GM12878 (cell line): ENCODE measurements around the gene SDF4. TPM values are rescaled to one million over a fixed set of nuclear protein-coding genes. Genes with fewer than 3 reads are reported as not detected.

Experiments used
- ATAC-seq: fragments of 200-7000 bp; cut with Tn5 transposase; 3 replicates; pipeline ENCODE4 v1.9.1; 2020; ENCODE audit warnings: mild to moderate bottlenecking, moderate library complexity
- BruUV-seq: library from RNA; stranded (reverse); fragments of 400-500 nt; replicated peaks from 2 replicates; lab custom pipeline; 2021; lab: Mats Ljungman, UMichigan
- CTCF ChIA-PET: fragments of 300-600 bp; sonication (Branson Sonifier 250); formaldehyde crosslinking; extraction: SDS; loops from one replicate; lab custom pipeline; 2021; ENCODE audit warnings: inconsistent platforms; lab: Yijun Ruan, JAX
- POLR2A ChIA-PET: fragments of 350-600 bp; formaldehyde crosslinking; extraction: SDS; loops from one replicate; lab custom pipeline; 2021; ENCODE audit warnings: inconsistent platforms; lab: Charles Lee
- RAD21 ChIA-PET: fragments of 300-600 bp; sonication (Branson Sonifier 250); formaldehyde crosslinking; loops from one replicate; lab custom pipeline; 2023; ENCODE audit warnings: antibody characterized with exemption; ENCODE audit not compliant: unreplicated experiment; lab: Charles Lee
- SMC1A ChIA-PET: fragments of 300-600 bp; sonication (Branson Sonifier 250); formaldehyde crosslinking; loops from one replicate; lab custom pipeline; 2023; ENCODE audit not compliant: unreplicated experiment, uncharacterized antibody; lab: Charles Lee
- DNase-seq: peaks from one replicate; pipeline ENCODE4 v3.0.0-alpha.2; 2011; ENCODE audit warnings: low read depth, low spot score
- FAIRE-seq: peaks from 3 replicates; lab custom pipeline; 2011; peaks lifted over from hg19 to GRCh38; lab: Jason Lieb, UNC
- H2AFZ ChIP-seq: 2 replicates; pipeline ENCODE4 v1.6.0; 2011; ENCODE audit warnings: low read depth, low read length, control low read depth; ENCODE audit not compliant: control insufficient read depth
- H3K27ac ChIP-seq: 2 replicates; pipeline ENCODE4 v1.5.1; 2011; ENCODE audit warnings: control low read depth; ENCODE audit not compliant: control insufficient read depth, insufficient read depth
- H3K27me3 ChIP-seq, 2 experiments: replicated peaks in 1 of 2; 2 replicates each; pipeline versions ENCODE4 v1.6.0 to v1.6.1; 2011; ENCODE audit warnings: low read length in 1 of 2; ENCODE audit not compliant: control insufficient read depth in 2 of 2, insufficient read depth in 2 of 2
- H3K36me3 ChIP-seq, 2 experiments: 2 replicates each; pipeline ENCODE4 v1.5.1; 2011; ENCODE audit warnings: low read length in 1 of 2; ENCODE audit not compliant: control insufficient read depth in 2 of 2, insufficient read depth in 2 of 2
- H3K4me1 ChIP-seq: 2 replicates; pipeline ENCODE4 v1.6.1; 2011; ENCODE audit warnings: mild to moderate bottlenecking, low read length, moderate library complexity, mixed read lengths; ENCODE audit not compliant: control insufficient read depth, insufficient read depth
- H3K4me2 ChIP-seq: 2 replicates; pipeline ENCODE4 v1.6.0; 2011; ENCODE audit warnings: control low read depth; ENCODE audit not compliant: control insufficient read depth, insufficient read depth
- H3K4me3 ChIP-seq: fragments of 200-600 bp; sonication (generic); 2 replicates; pipeline ENCODE4 v1.5.1; 2016
- H3K79me2 ChIP-seq: 2 replicates; pipeline ENCODE4 v1.6.0; 2011; ENCODE audit warnings: low read length; ENCODE audit not compliant: control insufficient read depth, insufficient read depth
- H3K9ac ChIP-seq: 2 replicates; pipeline ENCODE4 v1.8.0; 2011; ENCODE audit warnings: low read length, control low read depth, mixed read lengths; ENCODE audit not compliant: control insufficient read depth, insufficient read depth
- H3K9me3 ChIP-seq: replicated peaks from 3 replicates; pipeline ENCODE4 v1.5.1; 2011; ENCODE audit warnings: mild to moderate bottlenecking, low read length; ENCODE audit not compliant: control insufficient read depth, insufficient read depth
- H4K20me1 ChIP-seq: 2 replicates; pipeline ENCODE4 v1.6.0; 2011; ENCODE audit not compliant: control insufficient read depth, insufficient read depth
- BACH1 ChIP-seq: fragments of 450-650 bp; IDR thresholded peaks from 2 replicates; pipeline ENCODE4 v1.6.1; 2017; ENCODE audit warnings: mild to moderate bottlenecking, borderline replicate concordance
- CBX5 ChIP-seq: sonication (generic); IDR thresholded peaks from 2 replicates; pipeline ENCODE4 v1.6.1; 2016; ENCODE audit warnings: low read depth, moderate library complexity, mild to moderate bottlenecking, inconsistent platforms
- ETV6 ChIP-seq, 2 experiments: fragments of 450-650 bp in 1 of 2; IDR thresholded peaks in 1 of 2; conservative IDR thresholded peaks in 1 of 2; 2 replicates each; pipeline ENCODE4 v1.6.1; 2014; ENCODE audit warnings: antibody characterized with exemption in 1 of 2, borderline replicate concordance in 1 of 2, low read depth in 1 of 2, mild to moderate bottlenecking in 1 of 2, moderate library complexity in 1 of 2
- FOXK2 ChIP-seq: fragments of 450-650 bp; IDR thresholded peaks from 2 replicates; pipeline ENCODE4 v1.6.1; 2017; ENCODE audit warnings: mild to moderate bottlenecking, moderate library complexity
- IRF4 ChIP-seq: IDR thresholded peaks from 2 replicates; pipeline ENCODE4 v1.6.1; 2011; ENCODE audit warnings: low read depth, low read length
- KLF5 ChIP-seq: fragments of 450-650 bp; IDR thresholded peaks from 2 replicates; pipeline ENCODE4 v1.6.1; 2014; ENCODE audit warnings: mild to moderate bottlenecking; ENCODE audit not compliant: partially characterized antibody
- NR2C1 ChIP-seq: fragments of 450-650 bp; IDR thresholded peaks from 2 replicates; pipeline ENCODE4 v1.6.1; 2017; ENCODE audit warnings: antibody characterized with exemption, mild to moderate bottlenecking, moderate library complexity
- NR2F1 ChIP-seq: fragments of 450-650 bp; conservative IDR thresholded peaks from 2 replicates; pipeline ENCODE4 v1.6.1; 2017; ENCODE audit warnings: mild to moderate bottlenecking
- SPI1 ChIP-seq: IDR thresholded peaks from 2 replicates; pipeline ENCODE4 v1.6.1; 2011; ENCODE audit warnings: low read depth, mild to moderate bottlenecking, low read length, moderate library complexity, borderline replicate concordance; ENCODE audit not compliant: insufficient read depth
- WRNIP1 ChIP-seq: IDR thresholded peaks from 2 replicates; pipeline ENCODE4 v1.6.1; 2011; ENCODE audit warnings: low read depth, low read length, improper control_type of control experiment, borderline replicate concordance
- YY1 ChIP-seq: IDR thresholded peaks from 2 replicates; pipeline ENCODE4 v1.6.1; 2011; ENCODE audit warnings: low read depth, mild to moderate bottlenecking, low read length
- ZBTB40 ChIP-seq: fragments of 450-650 bp; IDR thresholded peaks from 2 replicates; pipeline ENCODE4 v1.6.1; 2016; ENCODE audit warnings: mild to moderate bottlenecking, moderate library complexity, borderline replicate concordance
- WGBS: methylation state at CpG from one replicate; pipeline ENCODE4 v1.1.6; 2016; ENCODE audit warnings: low lambda C conversion rate; ENCODE audit not compliant: insufficient replicate concordance, insufficient coverage; ENCODE audit errors: missing lambda C conversion rate; 5-methylcytosine and 5-hydroxymethylcytosine counted together
- in situ Hi-C: fragments of 300-500 bp; cut with MboI; formaldehyde crosslinking; loops from 9 replicates; pipeline ENCODE4 v1.14.3; 2018; ENCODE audit warnings: mixed read lengths
- intact Hi-C: fragments of 100-400 bp; cut with micrococcal nuclease; formaldehyde crosslinking; loops from one replicate; pipeline ENCODE4 v1.14.2; 2022; ENCODE audit not compliant: unreplicated experiment
- polyA plus RNA-seq, 11 experiments: library from polyadenylated mRNA; depleted of rRNA in 4 of 11; unstranded in 6 of 11; stranded (reverse) in 5 of 11; fragments of >200 nt; fragmentation: Nextera tagmentation in 4 of 11; fragmentation: Illumina TruSeq in 1 of 11; extraction: Ambion mirVana in 4 of 11; extraction: Trizol in 1 of 11; gene quantifications; 1 replicate in 1 of 11; 2 replicates in 10 of 11; pipeline versions ENCODE4 v1.2.1 to v1.2.3, GENCODE V29; 2011 to 2016; ENCODE audit warnings: inconsistent platforms in 2 of 11, missing spikeins in 2 of 11, low read depth in 1 of 11
- total RNA-seq, 4 experiments: library from RNA; depleted of rRNA in 3 of 4; stranded (reverse); fragments of >200 nt in 3 of 4; fragmentation: Illumina TruSeq in 1 of 4; extraction: Trizol in 1 of 4; gene quantifications; 2 replicates each; pipeline versions ENCODE4 v1.2.1 to v1.2.3, GENCODE V29; 2013 to 2021

Gene SDF4
- total and polyA plus RNA-seq, 10 of the 15 experiments (the other 5 are each of a cell fraction or from before 2014, with no cell fraction given) = 0.44 to 97.2 (median 40.2) TPM

- SMC1A ChIA-PET = interaction anchor here (1.0 to 1.7 kb wide), 2 partner anchors 10 to 31 kb away, joined by 4 to 8 read pairs; no protein-coding TSS in a partner anchor
- BruUV-seq = no TSS peak
- ATAC-seq (no peak), DNase-seq (no peak), FAIRE-seq (no peak)
- POLR2A ChIA-PET = interaction anchor here (1.0 kb wide), 1 partner anchor 9 kb away, joined by 3 read pairs; no protein-coding TSS in a partner anchor
- H3K9me3 ChIP-seq = no peaks in the 10 kb centered on the region
- H3K9ac ChIP-seq = no peak overlapping the region
- CTCF ChIA-PET = no interaction called here
- H3K27ac ChIP-seq = no peak overlapping the region
- intact Hi-C loops (no loop called here), in situ Hi-C loops (no loop called here)
- 85% methylated on average over 26 of the region's 26 CpGs for WGBS
- RAD21 ChIA-PET = no interaction called here
- H3K4me3 ChIP-seq = no peak overlapping the region
- H3K79me2 ChIP-seq = no peaks in the 10 kb centered on the region
- no peaks in the 10 kb centered on the region for H3K27me3 ChIP-seq
- no peak overlapping the region for H3K4me2 ChIP-seq
- no peak overlapping the region for H2AFZ ChIP-seq
- H4K20me1 ChIP-seq = no peaks in the 10 kb centered on the region
- H3K36me3 ChIP-seq = peaks cover 17 to 19% of the 10 kb centered on the region in 2 experiments
- TF ChIP-seq SPI1 (peak; percentile 87), IRF4 (0 out of 2 replicates have a peak, but pooled peaks have one; percentile 18), FOXK2 (no peak), YY1 (no peak)
- H3K4me1 ChIP-seq = no peaks in the 10 kb centered on the region
These were observed 28.3 kb upstream of the SDF4 start for GRCh38 chr1:1259951-1260600.

- H3K4me1 ChIP-seq = no peaks in the 10 kb centered on the region
- ChIA-PET POLR2A (interaction anchor here (1.0 kb wide), 1 partner anchor 9 kb away, joined by 3 read pairs; no protein-coding TSS in a partner anchor), RAD21 (no interaction called here), SMC1A (no interaction called here), CTCF (no interaction called here)
- H3K27me3 ChIP-seq = no peaks in the 10 kb centered on the region
- DNase-seq = no peak
- H3K27ac ChIP-seq = no peak overlapping the region
- H3K4me3 ChIP-seq = no peak overlapping the region
- peaks cover 19 to 21% of the 10 kb centered on the region in 2 experiments for H3K36me3 ChIP-seq
- in situ Hi-C loops = no loop called here
- ATAC-seq = no peak
- H2AFZ ChIP-seq = no peak overlapping the region
- 98% methylated on average over 8 of the region's 18 CpGs for WGBS
- intact Hi-C loops = no loop called here
- H4K20me1 ChIP-seq = no peaks in the 10 kb centered on the region
- no peak overlapping the region for H3K9ac ChIP-seq
- no peaks in the 10 kb centered on the region for H3K9me3 ChIP-seq
- no TSS peak for BruUV-seq
- H3K4me2 ChIP-seq = no peak overlapping the region
- FAIRE-seq = no peak
- TF ChIP-seq CBX5 (no peak), NR2F1 (no peak), BACH1 (no peak), KLF5 (no peak), WRNIP1 (no peak), ZBTB40 (no peak), ETV6 (conservative IDR thresholded peaks at IDR 0.05 in 1 of 2, IDR thresholded peaks at IDR 0.05 in 1 of 2; ENCODE audit: borderline replicate concordance in 1 of 2, low read depth in 1 of 2) (no peak), NR2C1 (no peak)
- H3K79me2 ChIP-seq = no peaks in the 10 kb centered on the region
These were observed 27.7 kb upstream of the SDF4 start for GRCh38 chr1:1259540-1259939.
